Progenitor cell of endocrine pancreas (in vitro differentiated cells): ENCODE results near the gene TNFRSF18. TPM values are rescaled to one million over a fixed set of nuclear protein-coding genes. Genes with fewer than 3 reads are reported as not detected.
A peak's percentile ranks its signal among the peaks of the same experiment; 100 is the strongest.

Experiments
- DNase-seq: peaks from one replicate; pipeline ENCODE4 v3.0.0; 2021; ENCODE audit warnings: low spot score; ENCODE audit not compliant: unreplicated experiment
- H3K27ac Mint-ChIP-seq: 2 replicates; pipeline ENCODE4 v1.8.0; 2021; ENCODE audit warnings: mild to moderate bottlenecking, moderate library complexity, mixed read lengths
- H3K27me3 Mint-ChIP-seq: 2 replicates; pipeline ENCODE4 v1.8.0; 2021; ENCODE audit warnings: mixed read lengths
- H3K36me3 Mint-ChIP-seq: 2 replicates; pipeline ENCODE4 v1.8.0; 2022; ENCODE audit warnings: mixed read lengths; ENCODE audit not compliant: insufficient read depth
- H3K4me1 Mint-ChIP-seq: 2 replicates; pipeline ENCODE4 v1.8.0; 2021; ENCODE audit warnings: low read depth, mixed read lengths
- H3K4me3 Mint-ChIP-seq: 2 replicates; pipeline ENCODE4 v1.8.0; 2021; ENCODE audit warnings: low read depth, mild to moderate bottlenecking, moderate library complexity, mixed read lengths
- H3K9me3 Mint-ChIP-seq: 2 replicates; pipeline ENCODE4 v1.8.0; 2021; ENCODE audit warnings: low read depth, mixed read lengths
- CTCF ChIP-seq: fragments of 200-600 bp; sonication (generic); IDR thresholded peaks from one replicate; pipeline ENCODE4 v1.5.0; 2021; ENCODE audit warnings: antibody characterized with exemption, mild to moderate bottlenecking; ENCODE audit not compliant: unreplicated experiment
- total RNA-seq: library from RNA; stranded (reverse); gene quantifications from 2 replicates; pipeline ENCODE4 v1.2.1, GENCODE V29; 2021

TNFRSF18 gene
- total RNA-seq, 1 donor from 2014 or later, result 0.48 TPM

- H3K9me3 Mint-ChIP-seq, result no peaks in the 10 kb centered on the region
- no peak for DNase-seq
Observed at GRCh38 chr1:1164361-1164700, 42.1 kb downstream of the TNFRSF18 start.

DNA sequence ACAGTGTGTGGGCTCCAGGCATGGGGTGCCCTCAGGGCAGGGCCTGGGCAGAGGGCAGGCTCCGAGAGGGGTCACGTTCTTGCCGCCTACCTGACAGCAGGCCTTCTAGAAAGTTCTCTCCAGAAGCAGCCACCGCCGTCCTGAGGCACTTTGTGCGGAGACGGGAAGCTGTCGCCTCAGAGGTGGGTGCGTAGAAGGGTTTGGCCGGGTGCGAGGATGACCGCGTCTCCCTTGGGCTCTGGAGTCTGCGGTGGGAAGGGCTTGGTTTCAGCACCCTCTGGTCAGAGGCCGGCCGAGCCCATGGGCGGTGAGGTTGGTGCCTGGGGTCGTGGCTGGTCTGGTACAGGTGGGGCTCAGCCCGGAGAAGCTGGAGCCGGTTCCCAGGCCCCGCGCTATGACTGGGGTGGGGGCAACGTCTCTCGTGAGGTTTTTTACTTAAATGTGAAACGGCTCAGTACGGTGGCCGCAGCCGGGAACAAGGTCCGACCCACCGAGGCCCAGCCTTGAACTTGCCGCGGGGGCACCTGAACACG, 42.8 kb downstream of the TNFRSF18 start:
- H3K4me1 Mint-ChIP-seq, result peaks cover 11% of the 10 kb centered on the region
- H3K27me3 Mint-ChIP-seq, result no peaks in the 10 kb centered on the region
- DNase-seq, result no peak
- no peak for TF ChIP-seq CTCF
- peaks cover 3% of the 10 kb centered on the region for H3K36me3 Mint-ChIP-seq
- H3K27ac Mint-ChIP-seq, result peak overlapping the region; percentile 96
- peak overlapping the region; percentile 94 for H3K4me3 Mint-ChIP-seq
- no peaks in the 10 kb centered on the region for H3K9me3 Mint-ChIP-seq

More at GRCh38 chr1:1164361-1164700, 42.1 kb downstream of the TNFRSF18 start:
- peak overlapping the region; percentile 96 for H3K27ac Mint-ChIP-seq
- no peak for TF ChIP-seq CTCF
- H3K36me3 Mint-ChIP-seq, result peaks cover 3% of the 10 kb centered on the region
- H3K4me3 Mint-ChIP-seq, result peak overlapping the region; percentile 94
- H3K27me3 Mint-ChIP-seq, result no peaks in the 10 kb centered on the region
- H3K4me1 Mint-ChIP-seq, result peaks cover 11% of the 10 kb centered on the region

DNA sequence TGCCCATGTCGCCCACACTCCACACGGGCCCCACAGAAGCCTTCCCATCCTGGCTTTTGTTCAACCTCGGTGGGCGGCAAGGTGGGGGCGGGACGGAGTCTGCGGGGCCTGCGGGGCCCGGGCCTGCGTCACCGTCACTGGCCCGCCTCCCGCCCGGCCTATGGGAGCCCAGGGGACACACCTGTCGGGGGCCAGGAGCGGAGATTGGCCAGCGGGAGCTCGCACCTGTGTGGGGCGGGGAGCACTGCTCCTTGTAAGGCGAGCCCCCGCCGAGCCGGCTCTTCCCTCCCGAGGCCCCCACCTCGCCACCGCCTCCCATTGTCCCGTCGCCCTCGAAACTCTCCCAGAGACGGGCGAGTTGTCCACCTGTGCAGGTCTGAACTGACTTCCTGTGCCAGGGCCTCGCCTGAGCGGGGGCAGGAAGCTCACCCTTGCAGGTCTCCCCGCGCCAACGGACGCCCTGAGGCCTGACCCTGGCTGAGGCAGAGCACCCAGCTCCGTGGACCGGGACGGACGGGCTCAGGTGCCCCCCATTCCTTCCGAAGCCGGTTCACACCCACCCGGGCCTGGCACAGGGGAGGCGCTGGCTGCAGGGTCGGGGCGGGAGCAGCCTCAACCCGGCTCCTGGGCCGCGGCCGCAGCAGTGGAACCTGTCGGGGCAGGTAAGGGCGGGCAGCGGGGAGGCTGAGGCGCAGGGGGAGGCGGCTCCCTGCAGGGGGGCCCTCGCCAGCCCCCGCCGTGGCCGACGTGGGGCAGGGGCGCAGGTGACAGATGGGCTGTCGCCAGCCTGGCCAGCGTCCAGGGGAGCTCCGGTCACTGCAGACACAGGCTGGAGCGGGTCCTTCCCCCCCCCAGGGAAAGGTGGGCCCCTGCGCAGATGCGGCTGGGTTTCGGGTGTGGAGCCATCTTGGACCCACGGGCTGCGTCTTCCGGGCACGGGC, 43.5 kb downstream of the TNFRSF18 start:
- peak; percentile 71 for DNase-seq
- H3K4me3 Mint-ChIP-seq, result peak overlapping the region; percentile 94
- peaks cover 3% of the 10 kb centered on the region for H3K36me3 Mint-ChIP-seq
- peak overlapping the region; percentile 97 for H3K27ac Mint-ChIP-seq
- TF ChIP-seq CTCF, result no peak
- peaks cover 7% of the 10 kb centered on the region for H3K4me1 Mint-ChIP-seq
- no peaks in the 10 kb centered on the region for H3K9me3 Mint-ChIP-seq
- no peaks in the 10 kb centered on the region for H3K27me3 Mint-ChIP-seq

GRCh38 chr1:1161683-1162079, 44.7 kb downstream of the TNFRSF18 start:
- Mint-ChIP-seq H3K27me3 (no peaks in the 10 kb centered on the region), H3K36me3 (peaks cover 3% of the 10 kb centered on the region), H3K9me3 (no peaks in the 10 kb centered on the region), H3K27ac (no peak overlapping the region), H3K4me1 (peaks cover 7% of the 10 kb centered on the region), H3K4me3 (no peak overlapping the region)
- no peak for TF ChIP-seq CTCF
- DNase-seq, result no peak

- no peak overlapping the region for H3K4me3 Mint-ChIP-seq
- no peak for DNase-seq
Observed at GRCh38 chr1:1161078-1161682, 45.2 kb downstream of the TNFRSF18 start.

More at GRCh38 chr1:1161078-1161682, 45.2 kb downstream of the TNFRSF18 start:
- Mint-ChIP-seq H3K36me3 (peaks cover 3% of the 10 kb centered on the region), H3K27ac (no peak overlapping the region), H3K9me3 (no peaks in the 10 kb centered on the region), H3K27me3 (no peaks in the 10 kb centered on the region), H3K4me1 (peaks cover 9% of the 10 kb centered on the region)
- no peak for TF ChIP-seq CTCF
